ENCODE measurements around the gene LDAF1. TPM values are rescaled to one million over a fixed set of nuclear protein-coding genes. Genes with fewer than 3 reads are reported as not detected.

The LDAF1 gene
- total RNA-seq, 1 experiment from 2014 or later = 50.1 TPM

DNA sequence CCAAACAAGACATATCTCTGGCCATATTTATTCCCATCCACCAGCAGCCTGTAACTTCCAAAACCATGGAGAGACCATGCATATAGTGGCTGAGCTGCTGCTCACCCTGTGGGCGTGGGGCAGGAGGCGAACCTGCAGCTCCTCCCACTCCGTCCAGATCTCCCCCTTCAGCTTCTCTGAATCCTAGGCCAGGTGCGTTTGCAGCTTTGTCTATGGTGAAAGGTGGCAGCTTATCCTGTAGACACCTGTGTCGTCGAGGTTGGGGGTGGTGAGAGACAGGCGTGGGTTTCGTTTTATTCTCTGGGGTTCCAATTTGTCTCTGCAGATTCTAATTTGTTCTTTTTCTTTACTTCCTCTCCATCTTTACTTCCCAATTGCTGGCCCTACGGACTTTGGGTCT, 65.3 kb downstream of the LDAF1 start:
- Mint-ChIP-seq H3K36me3 (ENCODE audit: insufficient read depth, unreplicated experiment) (no peaks in the 10 kb centered on the region), H3K4me1 (ENCODE audit: low read depth, unreplicated experiment) (peaks cover 21% of the 10 kb centered on the region), H3K27me3 (ENCODE audit: unreplicated experiment) (no peaks in the 10 kb centered on the region), H3K27ac (ENCODE audit: unreplicated experiment) (no peak overlapping the region), H3K4me3 (ENCODE audit: low read depth, unreplicated experiment) (no peak overlapping the region), H3K9me3 (ENCODE audit: low read depth, unreplicated experiment) (no peaks in the 10 kb centered on the region)
- intact Hi-C loops (cut with micrococcal nuclease; ENCODE audit: unreplicated experiment) = no loop called here
- TF ChIP-seq, protein P1, sequence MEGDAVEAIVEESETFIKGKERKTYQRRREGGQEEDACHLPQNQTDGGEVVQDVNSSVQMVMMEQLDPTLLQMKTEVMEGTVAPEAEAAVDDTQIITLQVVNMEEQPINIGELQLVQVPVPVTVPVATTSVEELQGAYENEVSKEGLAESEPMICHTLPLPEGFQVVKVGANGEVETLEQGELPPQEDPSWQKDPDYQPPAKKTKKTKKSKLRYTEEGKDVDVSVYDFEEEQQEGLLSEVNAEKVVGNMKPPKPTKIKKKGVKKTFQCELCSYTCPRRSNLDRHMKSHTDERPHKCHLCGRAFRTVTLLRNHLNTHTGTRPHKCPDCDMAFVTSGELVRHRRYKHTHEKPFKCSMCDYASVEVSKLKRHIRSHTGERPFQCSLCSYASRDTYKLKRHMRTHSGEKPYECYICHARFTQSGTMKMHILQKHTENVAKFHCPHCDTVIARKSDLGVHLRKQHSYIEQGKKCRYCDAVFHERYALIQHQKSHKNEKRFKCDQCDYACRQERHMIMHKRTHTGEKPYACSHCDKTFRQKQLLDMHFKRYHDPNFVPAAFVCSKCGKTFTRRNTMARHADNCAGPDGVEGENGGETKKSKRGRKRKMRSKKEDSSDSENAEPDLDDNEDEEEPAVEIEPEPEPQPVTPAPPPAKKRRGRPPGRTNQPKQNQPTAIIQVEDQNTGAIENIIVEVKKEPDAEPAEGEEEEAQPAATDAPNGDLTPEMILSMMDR (IDR thresholded peaks at IDR 0.05; ENCODE audit: unreplicated experiment) = no peak
- BruUV-seq (replicated peaks) = no TSS peak
- CTCF ChIA-PET = no interaction called here
- DNase-seq = no peak

GRCh38 chr16:21224800-21225199, 66.3 kb downstream of the LDAF1 start:
- CTCF ChIA-PET = no interaction called here
- H3K36me3 Mint-ChIP-seq (ENCODE audit: insufficient read depth, unreplicated experiment) = no peaks in the 10 kb centered on the region
- H3K4me1 Mint-ChIP-seq (ENCODE audit: low read depth, unreplicated experiment) = peaks cover 21% of the 10 kb centered on the region
- H3K27ac Mint-ChIP-seq (ENCODE audit: unreplicated experiment) = no peak overlapping the region
- no peaks in the 10 kb centered on the region for H3K27me3 Mint-ChIP-seq (ENCODE audit: unreplicated experiment)
- intact Hi-C loops (cut with micrococcal nuclease; ENCODE audit: unreplicated experiment) = no loop called here
- H3K9me3 Mint-ChIP-seq (ENCODE audit: low read depth, unreplicated experiment) = no peaks in the 10 kb centered on the region
- no peak overlapping the region for H3K4me3 Mint-ChIP-seq (ENCODE audit: low read depth, unreplicated experiment)
- TF ChIP-seq, protein P1 (IDR thresholded peaks at IDR 0.05; ENCODE audit: unreplicated experiment) = no peak
- no TSS peak for BruUV-seq (replicated peaks)
- DNase-seq = no peak

GRCh38 chr16:21226749-21227148, 68.3 kb downstream of the LDAF1 start:
- intact Hi-C loops (cut with micrococcal nuclease; ENCODE audit: unreplicated experiment) = no loop called here
- Mint-ChIP-seq H3K27me3 (ENCODE audit: unreplicated experiment) (no peaks in the 10 kb centered on the region), H3K36me3 (ENCODE audit: insufficient read depth, unreplicated experiment) (no peaks in the 10 kb centered on the region), H3K9me3 (ENCODE audit: low read depth, unreplicated experiment) (peaks cover 3% of the 10 kb centered on the region), H3K4me3 (ENCODE audit: low read depth, unreplicated experiment) (no peak overlapping the region), H3K27ac (ENCODE audit: unreplicated experiment) (no peak overlapping the region), H3K4me1 (ENCODE audit: low read depth, unreplicated experiment) (peaks cover 16% of the 10 kb centered on the region)
- no peak for DNase-seq
- TF ChIP-seq, protein P1 (IDR thresholded peaks at IDR 0.05; ENCODE audit: unreplicated experiment) = no peak
- CTCF ChIA-PET = no interaction called here
- no TSS peak for BruUV-seq (replicated peaks)

- Mint-ChIP-seq H3K4me1 (ENCODE audit: low read depth, unreplicated experiment) (peaks cover 5% of the 10 kb centered on the region), H3K36me3 (ENCODE audit: insufficient read depth, unreplicated experiment) (no peaks in the 10 kb centered on the region), H3K9me3 (ENCODE audit: low read depth, unreplicated experiment) (peaks cover 3% of the 10 kb centered on the region), H3K4me3 (ENCODE audit: low read depth, unreplicated experiment) (no peak overlapping the region), H3K27me3 (ENCODE audit: unreplicated experiment) (no peaks in the 10 kb centered on the region), H3K27ac (ENCODE audit: unreplicated experiment) (no peak overlapping the region)
- intact Hi-C loops (cut with micrococcal nuclease; ENCODE audit: unreplicated experiment) = no loop called here
- CTCF ChIA-PET = interaction anchor here (0.7 kb wide), 1 partner anchor 11 kb away, joined by 3 read pairs; no protein-coding TSS in a partner anchor
- no TSS peak for BruUV-seq (replicated peaks)
- DNase-seq = no peak
- TF ChIP-seq, protein P1 (IDR thresholded peaks at IDR 0.05; ENCODE audit: unreplicated experiment) = no peak
Observed at GRCh38 chr16:21227866-21228265, 69.4 kb downstream of the LDAF1 start.
